Measurements from ENCODE around the gene NKX3-2. TPM values are rescaled to one million over a fixed set of nuclear protein-coding genes. Genes with fewer than 3 reads are reported as not detected.

The NKX3-2 gene
- total and polyA plus RNA-seq, 2 of the 4 experiments (the other 2 are of a cell fraction), result 0.05 TPM; not detected in 1

GRCh38 chr4:13496605-13497004 is 47.7 kb downstream of the NKX3-2 start:
- H4K5ac ChIP-seq (ENCODE audit: low read depth, low read length), result no peak overlapping the region
- no peak overlapping the region for H2BK20ac ChIP-seq (ENCODE audit: low read depth, low read length)
- no peak overlapping the region for H2AFZ ChIP-seq (replicated peaks; ENCODE audit: low read length, poor library complexity)
- no peak overlapping the region for H4K91ac ChIP-seq (ENCODE audit: insufficient read depth, low read depth, low read length)
- no peak for TF ChIP-seq BHLHE40 (IDR thresholded peaks at IDR 0.05; ENCODE audit: low read depth, low read length)
- no peak for TF ChIP-seq CTCF (conservative IDR thresholded peaks at IDR 0.05; ENCODE audit: low read depth, low read length)
- no peak for TF ChIP-seq POLR2A (IDR thresholded peaks at IDR 0.05; ENCODE audit: low read depth, low read length)
- no peak for TF ChIP-seq MAZ (IDR thresholded peaks at IDR 0.05; ENCODE audit: borderline replicate concordance, low read depth, low read length)
- TF ChIP-seq RAD21 (IDR thresholded peaks at IDR 0.05; ENCODE audit: low read length), result no peak
- no peak for TF ChIP-seq MAFK (IDR thresholded peaks at IDR 0.05; ENCODE audit: low read depth, low read length)
- no peak for TF ChIP-seq SMC3 (IDR thresholded peaks at IDR 0.05; ENCODE audit: low read depth, low read length)
- TF ChIP-seq RCOR1 (IDR thresholded peaks at IDR 0.05; ENCODE audit: insufficient replicate concordance, low read length), result no peak
- no peak for TF ChIP-seq NFE2L2 (IDR thresholded peaks at IDR 0.05; ENCODE audit: low read depth, low read length)
- no peak for TF ChIP-seq CEBPB (IDR thresholded peaks at IDR 0.05; ENCODE audit: low read depth, low read length)
- no peak for TF ChIP-seq CHD1 (IDR thresholded peaks at IDR 0.05; ENCODE audit: low read depth, low read length)
- TF ChIP-seq FOS (IDR thresholded peaks at IDR 0.05; ENCODE audit: low read depth, low read length), result no peak
- TF ChIP-seq RFX5 (IDR thresholded peaks at IDR 0.05; ENCODE audit: low read depth, low read length), result no peak
- TF ChIP-seq ELK1 (IDR thresholded peaks at IDR 0.05; ENCODE audit: borderline replicate concordance, low read depth, low read length), result no peak
- no peak for TF ChIP-seq MXI1 (IDR thresholded peaks at IDR 0.05; ENCODE audit: borderline replicate concordance, low read depth, low read length)
- TF ChIP-seq, protein P1, sequence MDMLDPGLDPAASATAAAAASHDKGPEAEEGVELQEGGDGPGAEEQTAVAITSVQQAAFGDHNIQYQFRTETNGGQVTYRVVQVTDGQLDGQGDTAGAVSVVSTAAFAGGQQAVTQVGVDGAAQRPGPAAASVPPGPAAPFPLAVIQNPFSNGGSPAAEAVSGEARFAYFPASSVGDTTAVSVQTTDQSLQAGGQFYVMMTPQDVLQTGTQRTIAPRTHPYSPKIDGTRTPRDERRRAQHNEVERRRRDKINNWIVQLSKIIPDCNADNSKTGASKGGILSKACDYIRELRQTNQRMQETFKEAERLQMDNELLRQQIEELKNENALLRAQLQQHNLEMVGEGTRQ (IDR thresholded peaks at IDR 0.05; ENCODE audit: low read depth, low read length), result no peak
- no peak overlapping the region for H3K56ac ChIP-seq (ENCODE audit: extremely low read depth, insufficient read depth, low read length)
- in situ Hi-C loops (cut with MboI; ENCODE audit: low sequenced_read_pairs) (no loop called here), intact Hi-C loops (cut with micrococcal nuclease) (no loop called here), dilution Hi-C loops (cut with HindIII; ENCODE audit: low sequenced_read_pairs, unreplicated experiment) (no loop called here)
- H3K79me1 ChIP-seq (ENCODE audit: low read depth in 1 of 2, low read length in 2 of 2), result no peaks in the 10 kb centered on the region
- H3K23ac ChIP-seq (ENCODE audit: low read depth, low read length), result no peak overlapping the region
- H2BK5ac ChIP-seq (ENCODE audit: low read depth, low read length, poor library complexity, severe bottlenecking), result no peak overlapping the region
- H3K9ac ChIP-seq (ENCODE audit: low read depth, low read length), result no peak overlapping the region
- no peaks in the 10 kb centered on the region for H3K9me3 ChIP-seq (ENCODE audit: control insufficient read depth, insufficient read depth, low read length)
- no peak overlapping the region for H3K14ac ChIP-seq (replicated peaks; ENCODE audit: low read depth, low read length)
- no peak overlapping the region for H3K27ac ChIP-seq (ENCODE audit: insufficient read depth, low read length)
- no peaks in the 10 kb centered on the region for H4K20me1 ChIP-seq (ENCODE audit: insufficient read depth, low read length)
- ChIA-PET POLR2A (ENCODE audit: unreplicated experiment) (no interaction called here), CTCF (interaction anchor here (1.1 kb wide), 1 partner anchor 9 kb away, joined by 6 read pairs; no protein-coding TSS in a partner anchor)
- H2BK120ac ChIP-seq (ENCODE audit: low read depth, low read length), result no peak overlapping the region
- H2AK9ac ChIP-seq (replicated peaks; ENCODE audit: low read depth, low read length, poor library complexity), result no peak overlapping the region
- H2AK5ac ChIP-seq (ENCODE audit: low read depth, low read length), result no peak overlapping the region
- no peaks in the 10 kb centered on the region for H3K9me1 ChIP-seq (ENCODE audit: insufficient read depth, low read length)
- no peak overlapping the region for H3K4ac ChIP-seq (ENCODE audit: low read depth, low read length)
- H3K4me2 ChIP-seq (ENCODE audit: low read depth, low read length), result no peak overlapping the region
- no peak for DNase-seq
- 20% methylated on average over 1 of the region's 2 CpGs; no CpG with 5 or more reads in 1 of the 2 experiments for WGBS, 2 experiments (ENCODE audit: extremely low coverage in 2 of 2, insufficient read length in 1 of 2)
- H4K8ac ChIP-seq (ENCODE audit: low read depth in 2 of 2, low read length in 2 of 2), result no peak overlapping the region
- H3K36me3 ChIP-seq (ENCODE audit: control insufficient read depth, insufficient read depth, low read length), result no peaks in the 10 kb centered on the region
- no peak overlapping the region for H2BK15ac ChIP-seq (ENCODE audit: low read depth, low read length)
- H3K27me3 ChIP-seq (ENCODE audit: control insufficient read depth, insufficient read depth, low read length), result peaks cover 4% of the 10 kb centered on the region
- H3K18ac ChIP-seq (ENCODE audit: low read depth, low read length), result no peak overlapping the region
- H3K4me3 ChIP-seq (ENCODE audit: insufficient read depth, low read depth, low read length), result no peak overlapping the region
- no TSS peak for BruUV-seq (replicated peaks)
- H3K4me1 ChIP-seq (ENCODE audit: control insufficient read depth, insufficient read depth, low read length), result no peaks in the 10 kb centered on the region
- ATAC-seq (ENCODE audit: low read depth), result no peak
